HG02852 (cell line): ENCODE data around the gene TP53BP1.
"Not testable (repeated sequence)": the region's sequence is repeated elsewhere in the genome, so short reads cannot be mapped to it uniquely, and the experiment has no call there.

Experiments
- ATAC-seq: cut with Tn5 transposase; IDR thresholded peaks from one replicate; pipeline ENCODE4 v1.9.1; 2021; ENCODE audit warnings: mild to moderate bottlenecking, moderate library complexity; ENCODE audit not compliant: unreplicated experiment

TP53BP1 gene, protein sequence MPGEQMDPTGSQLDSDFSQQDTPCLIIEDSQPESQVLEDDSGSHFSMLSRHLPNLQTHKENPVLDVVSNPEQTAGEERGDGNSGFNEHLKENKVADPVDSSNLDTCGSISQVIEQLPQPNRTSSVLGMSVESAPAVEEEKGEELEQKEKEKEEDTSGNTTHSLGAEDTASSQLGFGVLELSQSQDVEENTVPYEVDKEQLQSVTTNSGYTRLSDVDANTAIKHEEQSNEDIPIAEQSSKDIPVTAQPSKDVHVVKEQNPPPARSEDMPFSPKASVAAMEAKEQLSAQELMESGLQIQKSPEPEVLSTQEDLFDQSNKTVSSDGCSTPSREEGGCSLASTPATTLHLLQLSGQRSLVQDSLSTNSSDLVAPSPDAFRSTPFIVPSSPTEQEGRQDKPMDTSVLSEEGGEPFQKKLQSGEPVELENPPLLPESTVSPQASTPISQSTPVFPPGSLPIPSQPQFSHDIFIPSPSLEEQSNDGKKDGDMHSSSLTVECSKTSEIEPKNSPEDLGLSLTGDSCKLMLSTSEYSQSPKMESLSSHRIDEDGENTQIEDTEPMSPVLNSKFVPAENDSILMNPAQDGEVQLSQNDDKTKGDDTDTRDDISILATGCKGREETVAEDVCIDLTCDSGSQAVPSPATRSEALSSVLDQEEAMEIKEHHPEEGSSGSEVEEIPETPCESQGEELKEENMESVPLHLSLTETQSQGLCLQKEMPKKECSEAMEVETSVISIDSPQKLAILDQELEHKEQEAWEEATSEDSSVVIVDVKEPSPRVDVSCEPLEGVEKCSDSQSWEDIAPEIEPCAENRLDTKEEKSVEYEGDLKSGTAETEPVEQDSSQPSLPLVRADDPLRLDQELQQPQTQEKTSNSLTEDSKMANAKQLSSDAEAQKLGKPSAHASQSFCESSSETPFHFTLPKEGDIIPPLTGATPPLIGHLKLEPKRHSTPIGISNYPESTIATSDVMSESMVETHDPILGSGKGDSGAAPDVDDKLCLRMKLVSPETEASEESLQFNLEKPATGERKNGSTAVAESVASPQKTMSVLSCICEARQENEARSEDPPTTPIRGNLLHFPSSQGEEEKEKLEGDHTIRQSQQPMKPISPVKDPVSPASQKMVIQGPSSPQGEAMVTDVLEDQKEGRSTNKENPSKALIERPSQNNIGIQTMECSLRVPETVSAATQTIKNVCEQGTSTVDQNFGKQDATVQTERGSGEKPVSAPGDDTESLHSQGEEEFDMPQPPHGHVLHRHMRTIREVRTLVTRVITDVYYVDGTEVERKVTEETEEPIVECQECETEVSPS (N-terminal part only)

DNA sequence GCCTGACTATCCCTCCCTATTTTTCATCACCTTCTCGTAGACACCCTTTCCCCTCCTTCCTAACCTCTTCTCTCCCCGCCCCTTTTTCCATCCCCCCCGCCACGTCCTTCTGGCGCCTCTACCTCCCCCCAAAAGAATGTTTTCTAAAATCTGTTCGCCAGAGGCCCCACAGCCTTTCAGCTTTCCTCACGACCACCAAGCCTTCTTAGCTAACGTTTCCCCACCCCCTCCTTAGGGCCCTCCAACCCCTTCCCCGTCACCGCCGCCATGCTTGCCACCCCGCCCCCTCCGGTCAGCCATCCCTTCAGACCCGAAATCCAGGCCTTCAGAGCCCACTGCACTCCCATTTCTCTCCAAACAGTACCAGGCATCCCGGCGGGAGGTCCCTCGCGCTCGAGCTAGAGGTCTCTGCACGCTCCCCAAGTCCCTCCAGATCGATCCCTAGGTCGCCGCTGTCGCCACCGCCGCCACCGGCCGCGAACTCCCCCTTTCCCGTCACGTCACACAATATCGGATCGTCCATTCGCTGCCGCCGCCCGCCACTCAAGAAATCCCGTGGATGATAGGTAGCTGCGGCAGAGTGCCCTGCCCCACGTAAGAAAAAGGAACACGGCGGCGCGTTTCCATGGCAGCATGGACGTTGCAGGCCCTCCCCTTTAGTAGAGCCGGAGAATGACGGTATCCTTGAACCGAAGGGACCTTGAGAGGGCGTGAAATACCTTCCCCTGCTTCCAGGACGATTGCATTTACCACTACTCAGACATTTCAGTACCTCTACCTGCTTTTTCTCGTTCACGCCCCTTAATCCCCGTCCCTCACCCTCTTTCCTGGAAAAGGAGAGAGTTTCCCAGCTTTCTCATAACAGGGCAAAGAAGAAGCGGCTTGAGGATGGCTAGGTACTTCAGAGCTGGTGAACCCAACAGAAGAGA lies at the start of gene TP53BP1:
Gene TP53BP1, minus strand, starts transcription at position 484 of the 929 bp plus-strand sequence. Its CDS starts 113 bp downstream, at position 371.
- peak; percentile 98 for ATAC-seq

DNA sequence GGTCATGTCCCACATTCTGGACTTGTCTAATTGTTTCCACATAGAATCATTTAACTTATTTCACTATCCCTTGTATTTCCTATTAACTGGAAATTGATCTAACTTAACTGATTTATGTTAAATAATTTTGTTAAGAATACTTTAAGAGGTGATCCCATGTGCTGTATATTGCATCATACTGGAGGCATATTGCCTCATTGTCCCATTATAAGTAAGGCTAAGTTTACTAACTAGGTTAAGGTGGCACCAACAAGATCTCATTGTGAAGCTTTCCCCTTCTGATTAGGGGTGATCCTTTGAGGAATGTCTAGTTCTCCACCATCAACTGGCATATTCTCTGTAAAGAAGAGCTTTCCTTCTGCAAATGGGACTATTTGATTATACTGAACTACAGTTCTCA lies 48.8 kb upstream of the TP53BP1 start:
- no peak for ATAC-seq

DNA sequence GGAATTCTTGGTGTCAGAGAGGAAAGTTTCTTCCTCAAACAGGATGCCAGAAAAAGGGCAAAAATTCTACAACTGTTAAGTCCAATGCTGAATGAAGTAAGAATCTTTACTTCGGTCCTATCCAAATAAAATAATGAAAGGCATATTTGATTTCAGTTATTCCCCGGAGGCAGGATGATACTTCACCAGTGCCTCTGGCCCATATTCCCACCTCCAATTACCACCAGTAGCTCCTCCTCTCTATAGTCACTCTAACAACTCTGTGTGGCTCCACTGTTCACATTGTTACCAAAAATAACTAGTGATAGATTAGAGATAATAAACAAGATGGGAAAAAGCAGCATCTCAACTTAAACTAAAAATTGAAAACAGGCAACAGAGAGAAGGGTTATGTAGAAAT lies 45.1 kb upstream of the TP53BP1 start:
- ATAC-seq: no peak

DNA sequence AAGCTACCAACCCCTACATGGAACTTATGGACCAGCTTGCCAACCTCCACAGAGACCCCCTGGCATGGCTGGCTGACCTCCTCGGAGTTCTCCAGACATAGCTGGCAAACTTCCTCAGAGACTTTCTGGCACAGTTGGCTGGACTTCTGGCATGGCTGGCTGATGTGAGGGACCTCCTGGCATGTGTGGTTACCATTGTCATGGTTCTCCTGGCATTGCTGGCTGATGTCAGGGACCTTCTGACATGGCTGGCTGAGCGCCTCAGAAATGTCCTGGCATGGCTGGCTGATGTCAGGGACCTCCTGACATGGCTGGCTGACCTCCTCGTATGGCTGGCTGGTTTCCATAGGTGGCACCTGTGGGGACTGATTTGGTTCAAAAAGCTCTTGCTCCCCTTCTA lies 41.9 kb upstream of the TP53BP1 start:
- ATAC-seq: no peak

DNA sequence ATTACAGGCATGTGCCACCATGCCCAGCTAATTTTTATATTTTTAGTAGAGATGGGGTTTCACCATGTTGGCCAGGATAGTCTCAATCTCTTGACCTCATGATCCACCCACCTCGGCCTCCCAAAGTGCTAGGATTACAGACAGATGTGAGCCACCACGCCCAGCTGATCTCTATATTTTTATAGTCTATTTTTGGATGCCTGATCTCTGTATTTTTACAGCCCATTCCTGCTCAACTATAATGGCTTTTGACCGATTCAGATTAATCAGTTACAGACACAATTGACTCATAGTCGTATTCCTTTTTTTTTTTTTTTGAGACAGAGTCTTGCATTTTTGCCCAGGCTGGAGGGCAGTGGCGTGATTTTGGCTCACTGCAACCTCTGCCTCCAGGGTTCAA lies 39.9 kb upstream of the TP53BP1 start:
- ATAC-seq: not testable (repeated sequence)

DNA sequence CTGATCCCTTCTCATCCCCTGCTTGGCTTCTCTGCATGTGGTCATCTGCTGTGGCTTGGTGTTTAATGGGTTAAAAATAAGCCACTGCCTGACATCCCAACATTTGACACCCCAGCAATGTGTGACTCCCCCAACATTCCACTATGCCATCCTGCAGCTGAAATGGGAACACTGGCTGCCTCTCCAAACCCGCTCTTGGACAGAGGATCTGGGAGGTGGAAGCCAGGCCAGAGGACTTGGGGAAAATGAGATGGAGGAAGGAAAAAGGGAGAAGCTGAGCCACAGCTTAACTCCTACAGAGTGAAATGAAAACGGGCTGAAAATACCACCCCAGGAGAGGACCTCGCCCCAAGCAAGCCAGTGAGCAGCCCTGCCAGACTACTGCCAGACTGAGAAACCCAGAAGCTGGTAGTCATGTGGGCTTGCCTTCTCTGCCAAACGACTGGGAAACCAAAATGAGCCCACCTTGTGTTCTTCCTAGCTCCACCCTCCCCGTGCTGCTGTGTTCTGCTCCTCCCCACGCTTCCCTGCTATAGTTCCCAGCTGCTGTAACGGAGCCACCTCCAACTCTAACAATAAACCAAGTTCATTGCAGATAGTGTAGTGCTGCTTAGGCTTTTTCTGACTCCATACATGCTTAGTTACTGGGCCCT lies 38.2 kb upstream of the TP53BP1 start:
- ATAC-seq: no peak

DNA sequence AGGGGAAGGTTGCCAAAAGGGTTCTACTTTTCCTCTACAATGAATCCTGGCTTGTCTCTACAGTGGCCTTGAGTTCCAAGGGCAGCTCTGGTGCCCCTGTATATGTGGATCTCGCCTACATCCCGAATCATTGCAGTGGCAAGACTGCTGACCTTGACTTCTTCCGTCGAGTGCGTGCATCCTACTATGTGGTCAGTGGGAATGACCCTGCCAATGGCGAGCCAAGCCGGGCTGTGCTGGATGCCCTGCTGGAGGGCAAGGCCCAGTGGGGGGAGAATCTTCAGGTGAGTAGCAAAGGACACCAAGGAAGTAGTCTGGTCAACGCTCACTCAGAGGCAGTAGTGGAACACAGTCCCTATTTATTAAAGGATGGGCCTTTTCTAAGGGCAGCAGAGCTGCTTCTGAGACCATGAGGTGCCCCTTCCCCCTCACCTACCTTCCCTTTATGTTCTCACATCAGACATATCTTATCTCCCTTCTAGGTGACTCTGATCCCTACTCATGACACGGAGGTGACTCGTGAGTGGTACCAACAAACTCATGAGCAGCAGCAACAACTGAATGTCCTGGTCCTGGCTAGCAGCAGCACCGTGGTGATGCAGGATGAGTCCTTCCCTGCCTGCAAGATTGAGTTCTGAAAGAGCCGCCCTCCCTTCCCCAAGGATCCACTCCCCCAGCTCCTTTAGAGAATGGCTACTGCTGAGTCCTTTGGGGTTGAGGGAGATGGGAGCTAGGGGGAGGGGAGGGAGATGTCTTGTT lies 36.8 kb upstream of the TP53BP1 start:
- ATAC-seq: no peak

DNA sequence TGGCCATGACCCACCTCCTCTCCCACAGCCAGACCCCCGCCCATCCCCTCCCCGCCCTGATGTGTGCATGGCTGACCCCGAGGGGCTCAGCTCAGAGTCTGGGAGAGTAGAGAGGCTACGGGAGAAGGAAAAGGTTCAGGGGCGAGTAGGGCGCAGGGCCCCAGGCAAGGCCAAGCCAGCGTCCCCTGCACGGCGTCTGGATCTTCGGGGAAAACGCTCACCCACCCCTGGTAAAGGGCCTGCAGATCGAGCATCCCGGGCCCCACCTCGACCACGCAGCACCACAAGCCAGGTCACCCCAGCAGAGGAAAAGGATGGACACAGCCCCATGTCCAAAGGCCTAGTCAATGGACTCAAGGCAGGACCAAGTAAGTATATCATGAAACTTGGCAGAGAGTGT lies 36.2 kb upstream of the TP53BP1 start:
- ATAC-seq: no peak

DNA sequence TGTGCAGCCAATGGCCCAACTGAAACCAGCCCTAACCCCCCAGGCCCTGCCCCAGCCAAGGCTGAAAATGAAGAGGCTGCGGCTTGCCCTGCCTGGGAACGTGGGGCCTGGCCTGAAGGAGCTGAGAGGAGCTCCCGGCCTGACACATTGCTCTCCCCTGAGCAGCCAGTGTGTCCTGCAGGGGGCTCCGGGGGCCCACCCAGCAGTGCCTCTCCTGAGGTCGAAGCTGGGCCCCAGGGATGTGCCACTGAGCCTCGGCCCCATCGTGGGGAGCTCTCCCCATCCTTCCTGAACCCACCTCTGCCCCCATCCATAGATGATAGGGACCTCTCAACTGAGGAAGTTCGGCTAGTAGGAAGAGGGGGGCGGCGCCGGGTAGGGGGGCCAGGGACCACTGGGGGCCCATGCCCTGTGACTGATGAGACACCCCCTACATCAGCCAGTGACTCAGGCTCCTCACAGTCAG lies 35.6 kb upstream of the TP53BP1 start:
- no peak for ATAC-seq

DNA sequence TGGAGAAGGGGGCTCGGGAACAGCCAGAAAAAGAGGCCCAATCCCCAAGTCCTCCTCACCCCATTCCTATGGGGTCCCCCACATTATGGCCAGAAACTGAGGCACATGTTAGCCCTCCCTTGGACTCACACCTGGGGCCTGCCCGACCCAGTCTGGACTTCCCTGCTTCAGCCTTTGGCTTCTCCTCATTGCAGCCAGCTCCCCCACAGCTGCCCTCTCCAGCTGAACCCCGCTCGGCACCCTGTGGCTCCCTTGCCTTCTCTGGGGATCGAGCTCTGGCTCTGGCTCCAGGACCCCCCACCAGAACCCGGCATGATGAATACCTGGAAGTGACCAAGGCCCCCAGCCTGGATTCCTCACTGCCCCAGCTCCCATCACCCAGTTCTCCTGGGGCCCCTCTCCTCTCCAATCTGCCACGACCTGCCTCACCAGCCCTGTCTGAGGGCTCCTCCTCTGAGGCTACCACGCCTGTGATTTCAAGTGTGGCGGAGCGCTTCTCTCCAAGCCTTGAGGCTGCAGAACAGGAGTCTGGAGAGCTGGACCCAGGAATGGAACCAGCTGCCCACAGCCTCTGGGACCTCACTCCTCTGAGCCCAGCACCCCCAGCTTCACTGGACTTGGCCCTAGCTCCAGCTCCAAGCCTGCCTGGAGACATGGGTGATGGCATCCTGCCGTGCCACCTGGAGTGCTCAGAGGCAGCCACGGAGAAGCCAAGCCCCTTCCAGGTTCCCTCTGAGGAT lies 35.0 kb upstream of the TP53BP1 start:
- ATAC-seq: no peak

DNA sequence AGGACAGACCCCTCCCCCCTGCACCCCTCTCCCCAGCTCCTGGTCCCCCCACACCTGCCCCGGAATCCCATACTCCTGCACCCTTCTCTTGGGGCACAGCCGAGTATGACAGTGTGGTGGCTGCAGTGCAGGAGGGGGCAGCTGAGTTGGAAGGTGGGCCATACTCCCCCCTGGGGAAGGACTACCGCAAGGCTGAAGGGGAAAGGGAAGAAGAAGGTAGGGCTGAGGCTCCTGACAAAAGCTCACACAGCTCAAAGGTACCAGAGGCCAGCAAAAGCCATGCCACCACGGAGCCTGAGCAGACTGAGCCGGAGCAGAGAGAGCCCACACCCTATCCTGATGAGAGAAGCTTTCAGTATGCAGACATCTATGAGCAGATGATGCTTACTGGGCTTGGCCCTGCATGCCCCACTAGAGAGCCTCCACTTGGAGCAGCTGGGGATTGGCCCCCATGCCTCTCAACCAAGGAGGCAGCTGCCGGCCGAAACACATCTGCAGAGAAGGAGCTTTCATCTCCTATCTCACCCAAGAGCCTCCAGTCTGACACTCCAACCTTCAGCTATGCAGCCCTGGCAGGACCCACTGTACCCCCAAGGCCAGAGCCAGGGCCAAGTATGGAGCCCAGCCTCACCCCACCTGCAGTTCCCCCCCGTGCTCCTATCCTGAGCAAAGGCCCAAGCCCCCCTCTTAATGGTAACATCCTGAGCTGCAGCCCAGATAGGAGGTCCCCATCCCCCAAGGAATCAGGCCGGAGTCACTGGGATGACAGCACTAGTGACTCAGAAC lies 34.3 kb upstream of the TP53BP1 start:
- ATAC-seq: no peak

DNA sequence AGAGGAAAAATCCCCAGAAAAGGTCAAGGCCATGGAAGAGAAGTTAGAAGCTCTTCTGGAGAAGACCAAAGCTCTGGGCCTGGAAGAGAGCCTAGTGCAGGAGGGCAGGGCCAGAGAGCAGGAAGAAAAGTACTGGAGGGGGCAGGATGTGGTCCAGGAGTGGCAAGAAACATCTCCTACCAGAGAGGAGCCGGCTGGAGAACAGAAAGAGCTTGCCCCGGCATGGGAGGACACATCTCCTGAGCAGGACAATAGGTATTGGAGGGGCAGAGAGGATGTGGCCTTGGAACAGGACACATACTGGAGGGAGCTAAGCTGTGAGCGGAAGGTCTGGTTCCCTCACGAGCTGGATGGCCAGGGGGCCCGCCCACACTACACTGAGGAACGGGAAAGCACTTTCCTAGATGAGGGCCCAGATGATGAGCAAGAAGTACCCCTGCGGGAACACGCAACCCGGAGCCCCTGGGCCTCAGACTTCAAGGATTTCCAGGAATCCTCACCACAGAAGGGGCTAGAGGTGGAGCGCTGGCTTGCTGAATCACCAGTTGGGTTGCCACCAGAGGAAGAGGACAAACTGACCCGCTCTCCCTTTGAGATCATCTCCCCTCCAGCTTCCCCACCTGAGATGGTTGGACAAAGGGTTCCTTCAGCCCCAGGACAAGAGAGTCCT lies 33.4 kb upstream of the TP53BP1 start:
- no peak for ATAC-seq

DNA sequence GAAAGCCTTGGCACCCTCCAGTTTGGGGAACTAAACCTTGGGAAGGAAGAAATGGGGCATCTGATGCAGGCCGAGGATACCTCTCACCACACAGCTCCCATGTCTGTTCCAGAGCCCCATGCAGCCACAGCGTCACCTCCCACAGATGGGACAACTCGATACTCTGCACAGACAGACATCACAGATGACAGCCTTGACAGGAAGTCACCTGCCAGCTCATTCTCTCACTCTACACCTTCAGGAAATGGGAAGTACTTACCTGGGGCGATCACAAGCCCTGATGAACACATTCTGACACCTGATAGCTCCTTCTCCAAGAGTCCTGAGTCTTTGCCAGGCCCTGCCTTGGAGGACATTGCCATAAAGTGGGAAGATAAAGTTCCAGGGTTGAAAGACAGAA lies 32.2 kb upstream of the TP53BP1 start:
- no peak for ATAC-seq

DNA sequence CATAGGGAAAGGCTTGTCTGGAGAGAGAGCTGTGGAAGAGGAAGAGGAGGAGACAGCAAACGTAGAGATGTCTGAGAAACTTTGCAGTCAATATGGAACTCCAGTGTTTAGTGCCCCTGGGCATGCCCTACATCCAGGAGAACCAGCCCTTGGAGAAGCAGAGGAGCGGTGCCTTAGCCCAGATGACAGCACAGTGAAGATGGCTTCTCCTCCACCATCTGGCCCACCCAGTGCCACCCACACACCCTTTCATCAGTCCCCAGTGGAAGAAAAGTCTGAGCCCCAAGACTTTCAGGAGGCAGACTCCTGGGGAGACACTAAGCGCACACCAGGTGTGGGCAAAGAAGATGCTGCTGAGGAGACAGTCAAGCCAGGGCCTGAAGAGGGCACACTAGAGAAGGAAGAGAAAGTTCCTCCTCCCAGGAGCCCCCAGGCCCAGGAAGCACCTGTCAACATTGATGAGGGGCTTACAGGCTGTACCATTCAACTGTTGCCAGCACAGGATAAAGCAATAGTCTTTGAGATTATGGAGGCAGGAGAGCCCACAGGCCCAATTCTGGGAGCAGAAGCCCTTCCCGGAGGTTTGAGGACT lies 31.4 kb upstream of the TP53BP1 start:
- no peak for ATAC-seq

DNA sequence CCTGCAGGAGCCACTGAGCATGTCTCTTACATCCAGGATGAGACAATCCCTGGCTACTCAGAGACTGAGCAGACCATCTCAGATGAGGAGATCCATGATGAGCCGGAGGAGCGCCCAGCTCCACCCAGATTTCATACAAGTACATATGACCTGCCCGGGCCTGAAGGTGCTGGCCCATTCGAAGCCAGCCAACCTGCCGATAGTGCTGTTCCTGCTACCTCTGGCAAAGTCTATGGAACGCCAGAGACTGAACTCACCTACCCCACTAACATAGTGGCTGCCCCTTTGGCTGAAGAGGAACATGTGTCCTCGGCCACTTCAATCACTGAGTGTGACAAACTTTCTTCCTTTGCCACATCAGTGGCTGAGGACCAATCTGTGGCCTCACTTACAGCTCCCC lies 30.7 kb upstream of the TP53BP1 start:
- no peak for ATAC-seq

DNA sequence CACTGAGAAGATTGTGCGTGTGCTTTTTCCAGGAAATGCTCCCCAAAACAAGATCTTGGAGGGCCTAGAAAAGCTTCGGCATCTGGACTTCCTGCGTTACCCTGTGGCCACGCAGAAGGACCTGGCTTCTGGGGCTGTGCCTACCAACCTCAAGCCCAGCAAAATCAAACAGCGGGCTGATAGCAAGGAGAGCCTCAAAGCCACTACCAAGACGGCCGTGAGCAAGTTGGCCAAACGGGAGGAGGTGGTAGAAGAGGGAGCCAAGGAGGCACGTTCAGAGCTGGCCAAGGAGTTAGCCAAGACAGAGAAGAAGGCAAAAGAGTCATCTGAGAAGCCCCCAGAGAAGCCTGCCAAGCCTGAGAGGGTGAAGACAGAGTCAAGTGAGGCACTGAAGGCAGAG lies 29.3 kb upstream of the TP53BP1 start:
- no peak for ATAC-seq
